Activated CD4-positive, alpha-beta T cell treated with anti-CD3 and anti-CD28 coated beads for 1 hour (primary cell): ENCODE results near the gene SLAMF6.
A peak's percentile ranks its signal among the peaks of the same experiment; 100 is the strongest.
"Not testable (repeated sequence)": the region's sequence is repeated elsewhere in the genome, so short reads cannot be mapped to it uniquely, and the experiment has no call there.

Experiments used
- DNase-seq: peaks from one replicate; pipeline ENCODE4 v3.0.0-alpha.2; 2020

The SLAMF6 gene

GRCh38 chr1:160522622-160523345 lies at the start of gene SLAMF6:
Gene SLAMF6 (minus strand): TSS chr1:160523255. CDS start chr1:160523192, 63 bp downstream.
- DNase-seq, result peak; percentile 32

GRCh38 chr1:160570840-160571239 lies 47.8 kb upstream of the SLAMF6 start:
- no peak for DNase-seq

- DNase-seq, result no peak
Measured at GRCh38 chr1:160569806-160570205, 46.8 kb upstream of the SLAMF6 start.

GRCh38 chr1:160567858-160568682 lies 45.0 kb upstream of the SLAMF6 start:
- DNase-seq, result peak; percentile 48

DNA sequence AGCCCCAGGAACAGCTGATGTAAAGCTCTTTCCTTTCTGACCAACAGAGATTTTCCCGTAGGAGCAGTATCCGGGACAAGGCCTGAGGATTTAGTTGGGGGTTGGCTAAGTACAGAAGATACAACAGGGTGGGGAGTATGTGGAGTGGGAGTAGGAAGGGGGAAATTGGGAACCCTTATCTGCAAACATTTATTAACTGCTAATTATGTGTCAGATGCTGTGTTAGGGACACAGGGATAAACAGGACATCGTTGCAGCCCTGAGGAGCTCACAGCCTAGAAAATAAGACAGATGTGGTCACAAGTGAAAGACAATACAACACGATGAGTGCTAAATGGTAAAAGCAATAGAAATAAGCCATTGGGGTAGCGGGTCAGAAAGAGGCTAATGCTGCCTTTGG lies 44.3 kb upstream of the SLAMF6 start:
- no peak for DNase-seq

DNA sequence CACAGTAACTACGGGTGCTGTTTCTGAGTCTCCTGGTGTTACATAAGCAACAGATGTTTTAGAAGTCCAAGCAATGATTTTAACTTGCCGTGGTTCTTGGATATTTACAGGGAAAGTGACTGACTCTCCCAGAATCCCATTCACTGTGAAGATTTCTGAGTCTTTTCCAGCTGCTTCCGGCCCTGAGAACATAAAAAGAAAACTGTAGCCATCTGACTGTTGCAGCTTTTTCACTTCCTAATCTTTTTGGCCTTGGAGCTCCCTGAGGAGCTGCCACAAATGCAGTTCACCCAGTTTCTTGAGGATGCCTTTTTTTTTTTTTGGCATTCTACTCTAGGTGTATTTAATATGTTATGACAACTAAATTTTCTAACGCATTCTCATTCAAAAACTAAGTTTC lies 42.5 kb upstream of the SLAMF6 start:
- no peak for DNase-seq

GRCh38 chr1:160563230-160563629 lies 40.2 kb upstream of the SLAMF6 start:
- DNase-seq, result not testable (repeated sequence)

DNA sequence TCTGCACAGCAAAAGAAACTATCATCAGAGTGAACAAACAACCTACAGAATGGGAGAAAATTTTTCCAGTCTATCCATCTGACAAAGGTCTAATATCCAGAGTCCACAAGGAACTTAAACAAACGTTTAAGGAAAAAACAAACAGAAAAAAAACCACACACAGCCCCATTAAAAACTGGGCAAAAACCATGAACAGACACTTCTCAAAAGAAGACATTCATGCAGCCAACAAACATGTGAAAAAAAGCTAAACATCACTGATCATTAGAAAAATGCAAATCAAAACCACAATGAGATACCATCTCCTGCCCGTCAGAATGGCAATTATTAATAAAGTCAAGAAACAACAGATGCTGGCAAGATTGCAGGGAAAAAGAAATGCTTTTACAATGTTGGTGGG lies 39.7 kb upstream of the SLAMF6 start:
- not testable (repeated sequence) for DNase-seq

DNA sequence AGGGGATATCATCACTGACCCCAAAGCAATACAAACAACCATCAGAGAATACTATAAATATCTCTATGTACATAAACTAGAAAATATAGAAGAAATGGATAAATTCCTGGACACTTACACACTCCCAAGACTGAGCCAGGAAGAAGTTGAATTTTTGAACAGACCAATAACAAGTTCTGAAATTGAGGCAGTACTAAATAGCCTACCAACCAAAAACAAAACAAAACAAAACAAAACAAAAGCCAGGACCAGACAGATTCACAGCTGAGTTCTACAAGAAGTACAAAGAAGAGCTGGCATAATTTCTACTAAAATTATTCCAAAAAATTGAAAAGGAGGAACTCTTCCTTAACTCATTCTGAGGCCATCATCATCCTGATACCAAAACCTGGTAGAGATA lies 37.8 kb upstream of the SLAMF6 start:
- no peak for DNase-seq

DNA sequence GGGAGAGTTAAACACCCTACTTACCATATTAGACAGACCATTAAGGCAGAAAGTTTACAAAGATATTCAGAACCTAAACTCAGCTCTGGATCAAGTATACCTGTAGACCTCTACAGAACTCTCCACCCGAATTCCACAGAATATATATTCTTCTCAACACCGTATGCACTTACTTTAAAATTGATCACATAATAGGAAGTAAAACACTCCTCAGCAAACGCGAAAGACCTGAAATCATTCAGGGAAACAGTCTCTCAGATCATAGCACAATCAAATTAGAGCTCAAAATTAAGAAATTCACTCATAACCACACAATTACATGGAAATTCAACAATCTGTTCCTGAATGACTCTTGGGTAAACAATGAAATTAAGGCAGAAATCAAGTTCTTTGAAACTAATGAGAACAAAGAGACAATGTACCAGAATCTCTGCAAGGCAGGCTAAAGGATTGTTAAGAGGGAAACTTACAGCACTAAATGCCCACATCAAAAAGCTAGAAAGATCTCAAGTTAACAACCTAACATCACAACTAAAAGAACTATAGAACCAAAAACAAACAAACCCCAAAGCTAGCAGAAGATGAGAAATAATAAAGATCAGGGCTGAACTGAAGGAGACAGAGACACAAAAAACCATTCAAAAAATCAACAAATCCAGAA lies 37.1 kb upstream of the SLAMF6 start:
- DNase-seq, result no peak

GRCh38 chr1:160559437-160559836 lies 36.4 kb upstream of the SLAMF6 start:
- DNase-seq, result not testable (repeated sequence)

- no peak for DNase-seq
Measured at GRCh38 chr1:160558660-160559380, 35.8 kb upstream of the SLAMF6 start.

DNA sequence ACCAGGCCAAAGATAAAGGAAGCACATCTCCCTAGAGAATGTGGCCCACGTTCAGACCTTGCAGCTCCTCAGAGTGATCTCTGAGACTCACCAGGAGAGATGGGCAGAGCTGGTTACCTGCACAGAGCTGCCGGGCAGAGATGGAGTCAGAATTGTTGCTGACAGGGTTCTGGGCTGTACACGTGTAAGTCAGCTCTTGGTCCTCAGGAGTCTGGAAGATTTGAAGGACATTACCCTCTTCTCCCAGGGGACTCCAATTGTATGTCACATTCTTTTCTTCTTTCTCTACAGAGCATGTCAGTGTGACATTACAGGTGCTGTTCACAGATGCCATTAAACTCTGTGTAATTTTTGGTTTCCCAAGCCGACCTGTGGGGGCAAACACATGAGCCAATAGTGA lies 30.7 kb upstream of the SLAMF6 start:
- no peak for DNase-seq

GRCh38 chr1:160552425-160552824 lies 29.4 kb upstream of the SLAMF6 start:
- DNase-seq, result no peak

- DNase-seq, result peak; percentile 40
Measured at GRCh38 chr1:160550572-160551034, 27.5 kb upstream of the SLAMF6 start.

- no peak for DNase-seq
Measured at GRCh38 chr1:160549665-160550006, 26.6 kb upstream of the SLAMF6 start.

GRCh38 chr1:160548960-160549664 lies 26.1 kb upstream of the SLAMF6 start:
- DNase-seq, result no peak

- DNase-seq, result no peak
Measured at GRCh38 chr1:160548183-160548582, 25.1 kb upstream of the SLAMF6 start.

GRCh38 chr1:160547422-160547821 lies 24.4 kb upstream of the SLAMF6 start:
- DNase-seq, result no peak

DNA sequence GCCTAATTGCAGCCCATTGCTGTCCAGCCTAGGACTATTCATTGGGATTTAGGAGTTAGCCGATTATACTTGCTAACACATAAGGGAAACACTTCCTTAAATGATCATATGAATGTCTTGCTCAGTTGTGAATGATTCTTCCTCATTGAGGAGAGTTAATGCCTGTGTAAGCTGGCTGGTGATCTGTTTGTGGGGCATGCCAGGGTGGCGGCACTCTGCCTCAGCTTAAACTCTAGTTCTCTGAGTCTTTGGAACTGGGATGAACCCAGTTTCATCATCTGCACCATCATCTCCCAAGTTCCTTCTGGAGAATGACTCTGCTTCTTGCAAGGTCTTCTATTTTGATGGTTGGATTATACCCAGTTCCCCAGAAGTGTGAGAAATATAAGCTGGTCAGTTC lies 23.9 kb upstream of the SLAMF6 start:
- DNase-seq, result no peak

DNA sequence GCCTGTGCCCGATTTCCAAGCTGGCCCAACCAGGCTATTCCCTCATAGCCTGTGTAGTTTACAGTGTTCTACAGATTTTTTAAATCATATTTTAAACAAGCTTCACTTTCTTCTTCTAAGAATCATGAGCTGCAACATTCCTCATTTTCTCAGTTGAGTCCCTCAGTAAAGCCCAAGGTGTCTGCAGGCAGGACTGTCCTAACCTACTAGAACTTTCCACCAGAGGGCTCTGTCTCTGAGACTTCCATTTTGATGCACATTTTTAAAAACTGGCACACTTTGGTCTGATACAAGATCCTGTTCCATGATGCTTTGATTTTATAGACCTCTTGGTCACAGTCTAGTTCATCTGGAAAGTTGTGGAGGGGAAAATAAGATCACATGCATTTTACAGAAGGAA lies 21.6 kb upstream of the SLAMF6 start:
- no peak for DNase-seq

DNA sequence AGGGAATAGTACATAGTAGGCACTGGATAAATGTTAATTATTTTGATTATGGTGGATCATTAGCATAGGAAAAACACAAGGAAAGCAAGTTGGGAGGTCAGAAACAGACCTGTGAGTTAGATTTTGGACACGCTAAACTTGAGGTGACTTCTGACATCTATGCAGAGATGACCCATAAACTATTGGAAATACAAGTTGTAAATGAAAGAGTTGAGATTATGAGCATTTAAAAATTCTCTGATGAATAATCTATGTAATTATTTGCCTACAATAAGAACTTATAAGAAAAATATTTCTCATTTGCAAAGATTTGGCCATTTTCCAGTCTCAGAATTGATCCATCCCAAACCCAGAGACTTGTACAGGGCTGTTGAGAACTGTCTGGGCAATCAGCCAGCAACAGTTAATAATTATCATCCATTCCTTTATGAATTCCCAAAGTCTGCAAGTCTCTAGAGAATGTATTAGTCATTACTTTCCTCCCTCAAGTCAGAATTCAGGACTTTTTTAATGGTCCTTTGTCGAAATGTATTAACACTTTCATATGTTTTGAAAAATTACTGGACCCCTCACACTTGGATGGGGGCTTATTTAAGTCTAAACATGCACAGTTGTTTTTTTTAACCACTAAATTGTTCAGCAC lies 19.4 kb upstream of the SLAMF6 start:
- no peak for DNase-seq
